Mucosa of rectum (tissue), 2 donors: ENCODE measurements around the gene BEGAIN.
"Not testable (repeated sequence)": the region's sequence is repeated elsewhere in the genome, so short reads cannot be mapped to it uniquely, and the experiment has no call there.

Source experiments
- H3K27ac ChIP-seq, 2 donors: one replicate each; pipeline ENCODE4 v1.7.0; 2013; ENCODE audit warnings: inconsistent platforms in 2 of 2, low read depth in 2 of 2, low read length in 2 of 2
- H3K27me3 ChIP-seq, 2 donors: one replicate each; pipeline ENCODE4 v1.7.0; 2013; ENCODE audit warnings: low read length in 2 of 2; ENCODE audit not compliant: control insufficient read depth in 2 of 2, insufficient read depth in 2 of 2
- H3K36me3 ChIP-seq, 2 donors: one replicate each; pipeline ENCODE4 v1.7.0; 2013; ENCODE audit warnings: low read length in 2 of 2; ENCODE audit not compliant: control insufficient read depth in 2 of 2, insufficient read depth in 2 of 2
- H3K4me1 ChIP-seq, 2 donors: one replicate each; pipeline ENCODE4 v1.7.0; 2013; ENCODE audit warnings: low read length in 2 of 2, mild to moderate bottlenecking in 1 of 2; ENCODE audit not compliant: control insufficient read depth in 2 of 2, insufficient read depth in 2 of 2
- H3K4me3 ChIP-seq, 2 donors: one replicate each; pipeline ENCODE4 v1.7.0; 2013; ENCODE audit warnings: low read length in 2 of 2
- H3K9ac ChIP-seq, 2 donors: one replicate each; pipeline ENCODE4 v1.7.0; 2013; ENCODE audit warnings: low read length in 2 of 2, low read depth in 1 of 2, mild to moderate bottlenecking in 1 of 2
- H3K9me3 ChIP-seq, 2 donors: one replicate each; pipeline ENCODE4 v1.7.0; 2013; ENCODE audit warnings: low read length in 2 of 2; ENCODE audit not compliant: control insufficient read depth in 2 of 2
- donor health status: healthy.
- donor health status: Normal muscosa, but diverticular disease.

The BEGAIN gene

GRCh38 chr14:100523843-100524169, 63.4 kb downstream of the BEGAIN start:
- Histone ChIP-seq H3K9ac (no peak overlapping the region), H3K36me3 (peaks cover 8 to 10% of the 10 kb centered on the region in 2 donors), H3K27me3 (no peaks in the 10 kb centered on the region), H3K4me1 (peaks cover 4 to 6% of the 10 kb centered on the region in 2 donors), H3K27ac (no peak overlapping the region), H3K4me3 (no peak overlapping the region), H3K9me3 (no peaks in the 10 kb centered on the region)

GRCh38 chr14:100523131-100523842, 63.9 kb downstream of the BEGAIN start:
- Histone ChIP-seq H3K4me3 (no peak overlapping the region), H3K36me3 (peaks cover 8 to 10% of the 10 kb centered on the region in 2 donors), H3K27ac (peak overlapping the region in 1 of 2 donors; percentile 9), H3K9ac (no peak overlapping the region), H3K9me3 (no peaks in the 10 kb centered on the region), H3K4me1 (peaks cover 4 to 6% of the 10 kb centered on the region in 2 donors), H3K27me3 (no peaks in the 10 kb centered on the region)

- H3K27me3 ChIP-seq, result no peaks in the 10 kb centered on the region
- no peaks in the 10 kb centered on the region for H3K9me3 ChIP-seq
- no peak overlapping the region for H3K27ac ChIP-seq
Observed at GRCh38 chr14:100522616-100523099, 64.6 kb downstream of the BEGAIN start.

GRCh38 chr14:100506053-100506452, 81.2 kb downstream of the BEGAIN start:
- H3K4me1 ChIP-seq, H3K27ac ChIP-seq, H3K9ac ChIP-seq, H3K4me3 ChIP-seq, H3K9me3 ChIP-seq, H3K36me3 ChIP-seq, H3K27me3 ChIP-seq: not testable (repeated sequence)

More at GRCh38 chr14:100522616-100523099, 64.6 kb downstream of the BEGAIN start:
- peaks cover 8 to 10% of the 10 kb centered on the region in 2 donors for H3K36me3 ChIP-seq
- H3K4me1 ChIP-seq, result peaks cover 4 to 6% of the 10 kb centered on the region in 2 donors
- H3K4me3 ChIP-seq, result no peak overlapping the region
- H3K9ac ChIP-seq, result no peak overlapping the region

GRCh38 chr14:100504372-100505078, 82.7 kb downstream of the BEGAIN start:
- Histone ChIP-seq H3K9me3 (peaks cover 0 to 4% of the 10 kb centered on the region in 2 donors), H3K4me3 (no peak overlapping the region), H3K27ac (no peak overlapping the region), H3K27me3 (no peaks in the 10 kb centered on the region), H3K9ac (no peak overlapping the region), H3K36me3 (no peaks in the 10 kb centered on the region), H3K4me1 (no peaks in the 10 kb centered on the region)

- H3K4me3 ChIP-seq, result no peak overlapping the region
- H3K9me3 ChIP-seq, result peaks cover 0 to 4% of the 10 kb centered on the region in 2 donors
- H3K36me3 ChIP-seq, result no peaks in the 10 kb centered on the region
- no peaks in the 10 kb centered on the region for H3K4me1 ChIP-seq
- no peak overlapping the region for H3K27ac ChIP-seq
- no peaks in the 10 kb centered on the region for H3K27me3 ChIP-seq
- no peak overlapping the region for H3K9ac ChIP-seq
Observed at GRCh38 chr14:100503251-100503650, 84.0 kb downstream of the BEGAIN start.

- Histone ChIP-seq H3K27me3 (no peaks in the 10 kb centered on the region), H3K9me3 (peaks cover 0 to 4% of the 10 kb centered on the region in 2 donors), H3K9ac (no peak overlapping the region), H3K27ac (no peak overlapping the region), H3K4me1 (no peaks in the 10 kb centered on the region), H3K4me3 (no peak overlapping the region), H3K36me3 (no peaks in the 10 kb centered on the region)
Observed at GRCh38 chr14:100502622-100503220, 84.5 kb downstream of the BEGAIN start.

GRCh38 chr14:100500128-100500527, 87.1 kb downstream of the BEGAIN start:
- no peak overlapping the region for H3K27ac ChIP-seq
- peaks cover 0 to 4% of the 10 kb centered on the region in 2 donors for H3K9me3 ChIP-seq
- H3K4me3 ChIP-seq, result no peak overlapping the region
- no peaks in the 10 kb centered on the region for H3K36me3 ChIP-seq
- H3K4me1 ChIP-seq, result no peaks in the 10 kb centered on the region
- H3K9ac ChIP-seq, result no peak overlapping the region
- H3K27me3 ChIP-seq, result no peaks in the 10 kb centered on the region

- Histone ChIP-seq H3K4me3 (no peak overlapping the region), H3K27ac (no peak overlapping the region), H3K27me3 (no peaks in the 10 kb centered on the region), H3K9me3 (no peaks in the 10 kb centered on the region), H3K36me3 (no peaks in the 10 kb centered on the region), H3K9ac (no peak overlapping the region), H3K4me1 (no peaks in the 10 kb centered on the region)
Observed at GRCh38 chr14:100498068-100498467, 89.1 kb downstream of the BEGAIN start.

GRCh38 chr14:100495917-100496316, 91.3 kb downstream of the BEGAIN start:
- Histone ChIP-seq H3K27ac (no peak overlapping the region), H3K4me3 (no peak overlapping the region), H3K36me3 (no peaks in the 10 kb centered on the region), H3K9me3 (no peaks in the 10 kb centered on the region), H3K27me3 (no peaks in the 10 kb centered on the region), H3K4me1 (no peaks in the 10 kb centered on the region), H3K9ac (no peak overlapping the region)
